ENCODE data around the gene RIMS4. TPM values are rescaled to one million over a fixed set of nuclear protein-coding genes. Genes with fewer than 3 reads are reported as not detected.
"Not testable (repeated sequence)": the region's sequence is repeated elsewhere in the genome, so short reads cannot be mapped to it uniquely, and the experiment has no call there.

RIMS4 gene
- total and polyA plus RNA-seq, 2 of the 13 experiments (the other 11 are each of a cell fraction or from before 2014, with no cell fraction given): 0.01 to 0.07 TPM

- TF ChIP-seq ZNF329 (CRISPR knock-in tag; IDR thresholded peaks at IDR 0.05; ENCODE audit: low read depth): no peak
- TF ChIP-seq, protein P1, sequence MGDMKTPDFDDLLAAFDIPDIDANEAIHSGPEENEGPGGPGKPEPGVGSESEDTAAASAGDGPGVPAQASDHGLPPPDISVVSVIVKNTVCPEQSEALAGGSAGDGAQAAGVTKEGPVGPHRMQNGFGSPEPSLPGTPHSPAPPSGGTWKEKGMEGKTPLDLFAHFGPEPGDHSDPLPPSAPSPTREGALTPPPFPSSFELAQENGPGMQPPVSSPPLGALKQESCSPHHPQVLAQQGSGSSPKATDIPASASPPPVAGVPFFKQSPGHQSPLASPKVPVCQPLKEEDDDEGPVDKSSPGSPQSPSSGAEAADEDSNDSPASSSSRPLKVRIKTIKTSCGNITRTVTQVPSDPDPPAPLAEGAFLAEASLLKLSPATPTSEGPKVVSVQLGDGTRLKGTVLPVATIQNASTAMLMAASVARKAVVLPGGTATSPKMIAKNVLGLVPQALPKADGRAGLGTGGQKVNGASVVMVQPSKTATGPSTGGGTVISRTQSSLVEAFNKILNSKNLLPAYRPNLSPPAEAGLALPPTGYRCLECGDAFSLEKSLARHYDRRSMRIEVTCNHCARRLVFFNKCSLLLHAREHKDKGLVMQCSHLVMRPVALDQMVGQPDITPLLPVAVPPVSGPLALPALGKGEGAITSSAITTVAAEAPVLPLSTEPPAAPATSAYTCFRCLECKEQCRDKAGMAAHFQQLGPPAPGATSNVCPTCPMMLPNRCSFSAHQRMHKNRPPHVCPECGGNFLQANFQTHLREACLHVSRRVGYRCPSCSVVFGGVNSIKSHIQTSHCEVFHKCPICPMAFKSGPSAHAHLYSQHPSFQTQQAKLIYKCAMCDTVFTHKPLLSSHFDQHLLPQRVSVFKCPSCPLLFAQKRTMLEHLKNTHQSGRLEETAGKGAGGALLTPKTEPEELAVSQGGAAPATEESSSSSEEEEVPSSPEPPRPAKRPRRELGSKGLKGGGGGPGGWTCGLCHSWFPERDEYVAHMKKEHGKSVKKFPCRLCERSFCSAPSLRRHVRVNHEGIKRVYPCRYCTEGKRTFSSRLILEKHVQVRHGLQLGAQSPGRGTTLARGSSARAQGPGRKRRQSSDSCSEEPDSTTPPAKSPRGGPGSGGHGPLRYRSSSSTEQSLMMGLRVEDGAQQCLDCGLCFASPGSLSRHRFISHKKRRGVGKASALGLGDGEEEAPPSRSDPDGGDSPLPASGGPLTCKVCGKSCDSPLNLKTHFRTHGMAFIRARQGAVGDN (CRISPR knock-in tag; IDR thresholded peaks at IDR 0.05): no peak
- no peak for TF ChIP-seq ZNF550 (CRISPR knock-in tag; IDR thresholded peaks at IDR 0.05; ENCODE audit: borderline replicate concordance)
Observed at GRCh38 chr20:44827401-44827800, 17.1 kb upstream of the RIMS4 start (continued).

DNA sequence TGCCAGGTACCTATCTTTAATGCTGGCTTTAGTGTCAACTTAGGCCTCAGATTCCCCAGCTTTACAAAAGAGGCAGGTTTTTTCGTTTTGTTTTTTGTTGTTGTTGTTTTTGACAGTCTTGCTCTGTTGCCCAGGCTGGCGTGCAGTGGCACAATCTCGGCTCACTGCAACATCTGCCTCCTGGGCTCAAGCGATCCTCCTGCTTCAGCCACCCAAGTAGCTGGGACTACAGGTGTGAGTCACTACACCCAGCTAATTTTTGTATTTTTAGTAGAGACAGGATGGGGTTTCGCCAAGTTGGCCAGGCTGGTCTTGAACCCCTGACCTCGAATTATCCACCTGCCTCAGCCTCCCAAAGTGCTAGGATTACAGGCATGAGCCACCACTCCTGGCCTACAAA is 11.2 kb upstream of the RIMS4 start:
- CTCF ChIA-PET (ENCODE audit: low intra/inter-chr PET ratio, low total read pairs): not testable (repeated sequence)

More for the DNA sequence above, 11.2 kb upstream of the RIMS4 start:
- WGBS (ENCODE audit: low lambda C conversion rate): 22% methylated on average over 6 of the region's 6 CpGs
- FAIRE-seq; H3K27ac ChIP-seq (ENCODE audit: extremely low read length, insufficient read depth, low read length); H3K36me3 ChIP-seq (replicated peaks in 1 of 2; ENCODE audit: control insufficient read depth in 1 of 2, insufficient read depth in 2 of 2, low read length in 2 of 2); H3K4me1 ChIP-seq (ENCODE audit: insufficient read depth, low read length); H3K4me2 ChIP-seq (ENCODE audit: low read depth, low read length); H3K9ac ChIP-seq (ENCODE audit: insufficient read depth, low read depth, low read length); ATAC-seq; H3K9me3 ChIP-seq (ENCODE audit: low read length); H2AFZ ChIP-seq (ENCODE audit: low read length); POLR2A ChIA-PET; H3K79me2 ChIP-seq (ENCODE audit: insufficient read depth, low read length); DNase-seq (ENCODE audit: low spot score); BruUV-seq (replicated peaks); H3K4me3 ChIP-seq (replicated peaks in 1 of 3; ENCODE audit: insufficient read depth in 1 of 3, low read depth in 2 of 3, low read length in 3 of 3); intact Hi-C loops (cut with micrococcal nuclease; ENCODE audit: unreplicated experiment); in situ Hi-C loops (cut with HindIII; ENCODE audit: extremely low pct_ligation_motif_present, low pct_unique_long_range_greater_than_20kb); H4K20me1 ChIP-seq (ENCODE audit: insufficient read depth, low read length): not testable (repeated sequence)
- peaks cover 2 to 24% of the 10 kb centered on the region in 2 experiments; a peak in 3 of 5 replicates for H3K27me3 ChIP-seq (ENCODE audit: control insufficient read depth in 1 of 2, insufficient read depth in 2 of 2, low read length in 2 of 2)
